SH-SY5Y (cell line): ENCODE measurements around the gene SNTG2.
A peak's percentile ranks its signal among the peaks of the same experiment; 100 is the strongest.

Experiments
- GATA2 ChIP-seq: IDR thresholded peaks from 2 replicates; pipeline ENCODE4 v1.6.1; 2011; ENCODE audit warnings: mild to moderate bottlenecking, low read depth, low read length
- GATA3 ChIP-seq: IDR thresholded peaks from 2 replicates; pipeline ENCODE4 v1.6.1; 2011; ENCODE audit warnings: low read depth, mild to moderate bottlenecking, low read length, moderate library complexity

SNTG2 gene

GRCh38 chr2:981759-982158, 31.1 kb downstream of the SNTG2 start:
- TF ChIP-seq GATA3 (no peak), GATA2 (no peak)

- TF ChIP-seq GATA3, result no peak
- no peak for TF ChIP-seq GATA2
These were observed 34.8 kb downstream of the SNTG2 start for GRCh38 chr2:985317-985898.

- TF ChIP-seq GATA3, result no peak
- no peak for TF ChIP-seq GATA2
These were observed 37.1 kb downstream of the SNTG2 start for GRCh38 chr2:987789-988188.

GRCh38 chr2:989781-990467, 39.3 kb downstream of the SNTG2 start:
- TF ChIP-seq GATA3 (no peak), GATA2 (no peak)

- TF ChIP-seq GATA3 (no peak), GATA2 (no peak)
These were observed 40.3 kb downstream of the SNTG2 start for GRCh38 chr2:990970-991369.

- TF ChIP-seq GATA2 (no peak), GATA3 (no peak)
These were observed 51.7 kb downstream of the SNTG2 start for GRCh38 chr2:1002350-1002749.

- TF ChIP-seq GATA3 (peak; percentile 97), GATA2 (peak; percentile 97)
These were observed 53.7 kb downstream of the SNTG2 start for GRCh38 chr2:1004398-1004797.

GRCh38 chr2:1010415-1010930, 59.8 kb downstream of the SNTG2 start:
- TF ChIP-seq GATA2 (peak; percentile 39; the same call in 1 of the 2 replicates), GATA3 (no peak)

- TF ChIP-seq GATA2, result no peak
- TF ChIP-seq GATA3, result no peak
These were observed 60.4 kb downstream of the SNTG2 start for GRCh38 chr2:1011006-1011405.

GRCh38 chr2:1011985-1012384, 61.3 kb downstream of the SNTG2 start:
- TF ChIP-seq GATA2, result no peak
- no peak for TF ChIP-seq GATA3

GRCh38 chr2:1014802-1015201, 64.2 kb downstream of the SNTG2 start:
- TF ChIP-seq GATA2, result no peak
- no peak for TF ChIP-seq GATA3

GRCh38 chr2:1016500-1016899, 65.9 kb downstream of the SNTG2 start:
- no peak for TF ChIP-seq GATA2
- no peak for TF ChIP-seq GATA3

- TF ChIP-seq GATA2 (no peak), GATA3 (no peak)
These were observed 67.2 kb downstream of the SNTG2 start for GRCh38 chr2:1017827-1018226.

GRCh38 chr2:1020206-1020605, 69.6 kb downstream of the SNTG2 start:
- TF ChIP-seq GATA3, result no peak
- TF ChIP-seq GATA2, result no peak

GRCh38 chr2:1022178-1022577, 71.5 kb downstream of the SNTG2 start:
- no peak for TF ChIP-seq GATA2
- TF ChIP-seq GATA3, result no peak
